GM21825 (cell line): ENCODE data around the gene NUBP2.
A peak's percentile ranks its signal among the peaks of the same experiment; 100 is the strongest.

Experiments used
- ATAC-seq: cut with Tn5 transposase; IDR thresholded peaks from one replicate; pipeline ENCODE4 v1.9.1; 2021; ENCODE audit warnings: mild to moderate bottlenecking, moderate library complexity; ENCODE audit not compliant: unreplicated experiment

The NUBP2 gene

DNA sequence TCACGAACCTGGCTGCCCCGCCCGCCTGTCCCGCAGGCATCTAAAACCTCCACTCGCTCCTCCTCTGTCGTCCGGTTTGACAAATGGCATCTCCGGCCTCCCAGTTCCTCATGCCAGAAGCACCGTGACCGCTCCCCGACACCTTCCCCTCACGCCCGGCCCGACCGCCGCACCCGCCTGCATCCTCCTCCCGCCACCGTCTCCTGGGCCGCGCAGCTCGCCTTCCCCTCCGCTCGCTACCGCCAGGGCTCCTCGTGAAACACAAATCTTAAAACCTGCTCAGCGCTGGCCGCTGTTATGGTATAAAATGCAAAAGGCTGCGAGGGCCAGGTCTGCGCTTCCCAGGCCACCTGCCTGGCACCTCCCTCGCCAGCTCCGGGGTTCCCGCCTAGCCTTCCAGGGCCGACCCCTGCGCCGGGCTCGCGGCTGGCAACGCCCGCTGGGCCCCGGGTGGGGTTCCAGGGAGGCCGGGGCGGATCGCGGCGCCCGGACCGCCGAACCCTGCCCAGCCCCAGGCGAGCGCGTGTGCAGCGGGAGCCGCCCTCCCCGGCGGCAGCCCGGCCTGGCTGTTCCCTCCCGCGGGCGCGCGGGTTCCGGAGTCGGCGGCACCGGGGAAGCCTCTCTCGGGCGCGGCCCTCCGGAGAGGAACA lies 877 bp upstream of the NUBP2 start:
- peak; percentile 2 for ATAC-seq

DNA sequence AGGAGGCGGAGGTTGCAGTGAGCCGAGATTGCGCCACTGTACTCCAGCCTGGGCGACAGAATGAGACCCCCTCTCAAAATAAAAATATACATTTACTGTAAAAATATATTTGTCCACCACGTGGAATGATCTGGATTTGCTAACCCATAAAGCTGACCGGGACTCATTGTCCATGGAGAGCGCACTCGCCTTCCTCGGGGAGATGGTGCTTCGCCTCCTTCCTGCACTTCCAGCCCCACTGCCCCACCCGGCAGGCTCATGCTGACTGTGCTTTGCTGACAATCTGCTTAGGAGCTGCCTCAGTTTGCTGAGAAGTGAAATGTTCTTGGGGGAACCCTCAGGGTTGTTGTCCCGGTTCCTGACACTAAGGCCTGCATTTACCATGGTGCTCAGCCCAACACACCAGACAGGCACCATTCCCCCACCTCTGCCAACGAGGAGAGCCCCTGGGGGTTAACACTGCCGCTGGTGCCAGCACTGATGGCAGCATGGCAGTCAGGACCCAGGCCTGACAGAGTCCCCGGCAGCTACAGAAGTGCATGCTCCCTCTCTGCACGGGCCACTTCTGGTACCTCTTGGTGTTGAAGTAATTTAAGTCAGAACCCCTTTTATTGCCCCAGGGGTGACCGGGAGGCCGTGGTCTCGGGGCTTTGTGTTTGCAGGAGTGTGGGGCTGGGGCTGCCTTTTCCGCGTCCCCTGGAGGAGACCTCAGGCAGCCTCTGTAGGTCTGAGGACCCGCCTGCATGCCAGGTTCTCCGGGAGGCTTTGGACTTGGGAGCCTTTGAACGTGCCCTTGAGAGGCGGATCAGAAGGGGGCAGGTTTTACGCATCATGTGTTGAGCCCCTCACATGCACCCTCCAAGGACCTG lies 2.5 kb downstream of the NUBP2 start:
- no peak for ATAC-seq

DNA sequence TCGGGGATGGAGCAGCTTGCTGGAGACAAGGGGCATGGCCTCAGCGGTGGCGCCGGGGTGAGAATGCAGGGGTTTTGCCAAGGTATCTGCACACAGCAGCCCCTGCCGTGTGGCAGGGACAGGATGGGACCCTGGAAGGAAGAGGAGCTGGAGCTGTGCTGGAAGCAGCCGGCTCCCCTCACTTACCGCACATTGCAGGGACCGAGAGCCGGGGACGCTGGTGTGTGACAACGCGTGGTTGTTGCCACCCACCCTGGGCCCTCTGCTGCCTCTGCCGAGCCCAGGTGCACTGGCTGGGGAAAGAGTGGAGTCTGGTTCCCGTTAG lies 3.0 kb downstream of the NUBP2 start:
- ATAC-seq, result no peak

DNA sequence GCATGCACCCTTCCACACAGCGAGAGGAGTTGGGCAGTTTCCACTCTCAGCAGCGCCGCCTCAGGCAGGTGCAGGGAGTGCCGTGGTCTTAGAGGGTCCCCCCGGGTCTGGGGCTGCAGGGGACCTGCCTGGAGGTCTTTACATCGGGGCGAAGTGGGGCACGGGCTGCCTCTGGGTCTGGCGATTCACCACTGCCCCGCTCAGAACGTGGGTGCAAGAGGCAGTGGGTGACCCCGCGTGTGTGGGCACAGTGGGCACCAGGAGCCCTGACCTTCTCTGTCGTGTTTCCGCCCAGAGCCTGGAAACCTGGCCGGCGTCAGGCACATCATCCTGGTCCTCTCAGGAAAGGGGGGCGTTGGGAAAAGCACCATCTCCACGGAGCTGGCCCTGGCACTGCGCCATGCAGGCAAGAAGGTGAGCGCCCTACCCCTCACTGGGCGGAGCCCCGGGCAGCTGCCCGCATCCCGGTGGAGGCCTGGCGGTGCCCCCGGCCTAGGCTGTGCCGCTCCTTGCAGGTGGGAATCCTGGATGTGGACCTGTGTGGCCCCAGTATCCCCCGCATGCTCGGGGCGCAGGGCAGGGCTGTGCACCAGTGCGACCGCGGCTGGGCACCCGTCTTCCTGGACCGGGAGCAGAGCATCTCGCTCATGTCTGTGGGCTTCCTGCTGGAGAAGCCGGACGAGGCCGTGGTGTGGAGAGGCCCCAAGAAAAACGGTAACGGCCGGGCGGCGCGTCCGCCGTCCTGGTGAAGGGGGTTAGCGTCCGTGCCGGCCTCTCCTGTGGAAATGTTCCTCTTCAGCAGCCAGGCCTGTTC lies 3.7 kb downstream of the NUBP2 start:
- no peak for ATAC-seq

DNA sequence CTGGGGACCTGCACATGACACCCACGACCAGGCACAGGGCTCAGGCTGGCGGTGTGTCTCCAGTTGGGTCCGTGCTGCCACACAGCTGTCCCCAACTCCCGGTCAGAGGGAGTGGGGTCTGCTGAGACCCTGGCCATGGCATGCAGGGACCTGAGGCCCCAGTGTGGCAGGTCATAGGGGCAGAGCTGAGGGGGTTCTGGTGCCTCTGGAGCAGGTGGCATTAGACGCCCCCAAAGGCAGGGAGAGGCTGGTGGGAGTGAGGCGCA lies 4.2 kb downstream of the NUBP2 start:
- no peak for ATAC-seq

DNA sequence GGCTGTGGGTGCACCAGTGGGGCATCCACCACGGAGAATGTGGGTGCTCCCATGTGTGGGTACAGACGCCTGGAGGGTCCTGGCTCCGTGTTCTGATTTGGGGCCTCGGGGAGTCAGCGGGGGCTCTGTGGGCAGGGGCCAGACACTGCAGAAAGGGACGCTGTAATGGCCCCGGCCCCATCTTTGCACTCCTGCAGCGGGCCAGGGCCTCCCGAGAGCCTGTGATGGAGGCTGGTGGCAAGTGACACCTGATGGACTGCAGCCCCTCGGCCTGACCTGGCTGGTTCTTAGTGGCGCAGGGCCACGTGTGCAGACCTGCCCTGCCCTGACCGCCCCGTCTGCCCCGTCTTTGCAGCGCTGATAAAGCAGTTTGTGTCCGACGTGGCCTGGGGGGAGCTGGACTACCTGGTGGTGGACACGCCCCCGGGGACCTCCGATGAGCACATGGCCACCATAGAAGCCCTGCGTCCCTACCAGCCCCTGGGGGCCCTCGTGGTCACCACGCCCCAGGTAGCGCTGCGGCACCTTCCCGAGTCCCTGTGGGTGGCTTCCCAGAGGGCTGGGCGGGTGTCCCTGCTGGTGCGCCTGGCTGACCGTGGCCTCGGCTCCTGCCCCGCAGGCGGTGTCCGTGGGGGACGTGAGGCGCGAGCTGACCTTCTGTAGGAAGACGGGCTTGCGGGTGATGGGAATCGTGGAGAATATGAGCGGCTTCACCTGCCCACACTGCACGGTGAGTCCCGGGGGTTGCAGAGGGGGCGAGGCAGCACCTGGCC lies 4.7 kb downstream of the NUBP2 start:
- no peak for ATAC-seq

DNA sequence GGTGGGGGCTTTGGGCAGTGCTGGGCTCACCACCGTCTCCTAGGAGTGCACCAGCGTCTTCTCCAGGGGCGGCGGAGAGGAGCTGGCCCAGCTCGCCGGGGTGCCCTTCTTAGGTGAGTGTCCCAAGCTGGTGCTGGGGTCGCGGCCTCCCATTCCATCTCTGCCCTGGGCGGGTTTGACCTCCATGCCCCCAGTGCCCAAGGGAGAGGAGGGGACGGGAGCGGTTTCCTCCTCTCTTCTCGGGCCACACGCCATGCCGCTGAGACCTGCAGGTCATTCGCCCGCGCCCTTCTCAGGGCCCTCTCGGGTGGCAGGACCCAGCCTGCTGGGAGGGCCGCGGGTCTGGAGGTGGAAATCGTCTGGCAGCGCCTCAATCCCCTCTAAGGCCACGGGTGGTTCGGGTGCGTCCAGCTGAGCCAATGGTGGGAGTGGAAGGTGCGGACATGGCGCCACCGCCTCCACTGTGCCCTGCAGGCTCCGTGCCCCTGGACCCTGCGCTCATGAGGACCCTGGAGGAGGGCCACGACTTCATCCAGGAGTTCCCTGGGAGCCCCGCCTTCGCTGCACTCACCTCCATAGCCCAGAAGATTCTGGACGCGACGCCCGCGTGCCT lies 5.4 kb downstream of the NUBP2 start:
- ATAC-seq, result no peak

DNA sequence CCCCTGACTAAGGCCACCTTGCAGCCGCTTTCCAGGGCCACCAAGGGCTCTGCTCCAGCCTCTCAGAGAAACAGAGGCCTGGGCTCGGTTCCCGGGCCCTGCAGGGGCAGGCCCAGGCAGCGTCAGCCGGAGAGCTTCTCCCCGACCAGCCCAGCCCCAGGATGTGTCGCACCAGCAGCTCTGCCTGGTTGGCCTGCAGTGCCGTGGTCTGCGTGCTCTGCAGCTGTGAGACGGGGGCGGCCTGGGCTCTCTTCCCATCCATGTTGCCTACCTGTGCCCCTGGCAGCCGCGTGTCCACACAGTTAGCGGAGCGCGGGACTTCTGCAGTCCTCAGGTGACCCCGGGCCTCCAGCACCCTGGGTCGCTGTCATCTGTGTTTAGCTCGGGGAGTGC lies 5.9 kb downstream of the NUBP2 start:
- no peak for ATAC-seq

DNA sequence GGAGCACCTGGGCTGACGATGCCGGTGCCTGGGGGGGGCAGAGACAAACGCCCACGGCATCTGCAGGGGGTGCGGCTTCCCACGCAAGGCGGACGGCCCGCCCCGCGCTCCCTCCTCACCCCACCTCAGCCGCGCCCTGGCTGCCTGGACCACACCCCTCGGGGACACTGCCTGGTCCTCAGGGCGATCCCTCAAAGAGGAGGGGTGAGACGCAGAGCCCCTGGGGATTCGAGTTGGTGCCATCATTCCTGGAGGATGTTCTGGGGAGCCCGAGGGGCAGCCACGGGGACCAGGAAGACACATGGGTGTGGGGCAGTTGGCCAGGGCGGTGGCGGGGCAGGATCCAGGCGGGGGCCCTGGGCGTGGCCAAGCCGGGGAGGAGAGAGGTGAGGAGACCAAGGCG lies 6.9 kb downstream of the NUBP2 start:
- ATAC-seq, result no peak

DNA sequence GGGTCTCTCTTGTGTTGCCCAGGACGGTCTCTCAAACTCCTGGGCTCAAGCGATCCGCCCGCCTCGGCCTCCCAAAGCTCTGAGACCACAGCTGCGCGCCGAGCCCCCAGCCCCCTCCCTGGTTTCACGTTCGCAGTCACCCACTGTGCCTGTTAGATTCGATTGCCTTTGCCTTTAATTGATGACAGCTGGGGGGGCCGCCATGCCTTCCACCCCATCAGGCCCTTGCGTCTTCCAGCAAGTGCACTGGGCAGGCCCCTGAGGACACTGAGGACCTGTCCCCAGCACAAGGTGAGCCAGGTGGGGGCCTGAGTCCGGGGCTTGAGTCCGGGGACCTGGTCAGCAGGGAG lies 7.5 kb downstream of the NUBP2 start:
- no peak for ATAC-seq

DNA sequence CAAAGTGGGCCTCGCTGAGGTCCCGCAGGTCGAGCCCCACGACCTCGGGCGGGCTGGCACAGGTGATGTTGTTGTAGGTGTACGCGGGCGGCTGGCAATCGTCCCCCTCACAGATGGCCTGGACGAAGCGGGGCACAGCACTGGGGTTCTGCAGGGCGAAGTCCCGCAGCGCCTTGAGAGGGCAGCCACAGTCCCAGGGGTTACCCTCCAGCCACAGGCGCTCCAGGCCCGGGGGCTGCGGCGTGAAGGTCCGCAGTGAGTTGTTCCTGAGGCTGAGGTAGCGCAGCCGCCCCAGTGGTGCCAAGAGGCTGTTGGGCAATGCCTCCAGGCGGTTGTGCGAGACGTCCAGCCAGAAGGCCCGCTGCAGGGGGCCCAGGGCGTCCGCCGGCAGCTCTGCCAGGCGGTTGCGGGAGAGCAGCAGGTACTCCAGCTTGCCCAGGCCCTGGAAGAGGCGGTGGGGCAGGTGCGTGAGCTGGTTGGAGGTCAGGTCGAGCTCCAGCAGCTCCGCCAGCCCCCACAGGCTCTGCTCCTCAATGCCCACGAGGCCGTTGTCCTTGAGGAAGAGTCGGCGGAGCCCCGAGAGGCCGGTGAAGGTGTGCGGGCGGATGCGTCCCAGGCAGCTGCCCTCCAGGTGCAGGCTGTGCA lies 8.0 kb downstream of the NUBP2 start:
- ATAC-seq, result no peak

DNA sequence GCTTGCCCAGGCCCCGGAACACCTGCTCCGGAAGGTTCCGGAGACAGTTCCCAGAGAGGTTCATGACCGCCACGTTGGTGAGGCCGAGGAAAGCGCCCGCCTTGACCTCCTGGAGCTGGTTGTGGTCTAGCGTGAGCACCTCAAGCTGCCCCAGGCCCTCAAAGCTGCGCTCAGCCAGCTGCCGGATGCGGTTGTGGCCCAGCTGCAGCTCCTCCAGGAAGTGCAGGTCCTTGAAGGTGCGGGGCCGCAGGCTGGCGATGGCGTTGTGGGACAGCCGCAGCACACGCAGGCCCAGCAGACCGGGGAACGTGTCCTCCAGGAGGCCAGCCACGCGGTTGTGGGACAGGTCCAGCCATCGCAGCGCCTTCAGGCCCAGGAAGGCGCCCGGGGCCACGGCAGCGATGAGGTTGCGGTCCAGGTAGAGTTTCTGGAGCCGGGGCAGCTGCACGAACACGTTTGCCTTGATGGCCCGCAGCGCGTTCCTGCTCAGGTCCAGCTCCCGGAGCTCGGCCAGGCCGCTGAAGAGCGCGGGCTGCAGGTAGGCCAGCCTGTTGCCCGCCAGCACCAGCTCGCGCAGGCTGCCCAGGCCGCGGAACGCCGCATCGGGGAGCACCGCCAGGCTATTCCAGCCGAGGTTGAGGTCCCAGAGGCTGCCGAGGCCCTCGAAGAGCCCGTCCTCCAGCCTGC lies 8.6 kb downstream of the NUBP2 start:
- no peak for ATAC-seq

DNA sequence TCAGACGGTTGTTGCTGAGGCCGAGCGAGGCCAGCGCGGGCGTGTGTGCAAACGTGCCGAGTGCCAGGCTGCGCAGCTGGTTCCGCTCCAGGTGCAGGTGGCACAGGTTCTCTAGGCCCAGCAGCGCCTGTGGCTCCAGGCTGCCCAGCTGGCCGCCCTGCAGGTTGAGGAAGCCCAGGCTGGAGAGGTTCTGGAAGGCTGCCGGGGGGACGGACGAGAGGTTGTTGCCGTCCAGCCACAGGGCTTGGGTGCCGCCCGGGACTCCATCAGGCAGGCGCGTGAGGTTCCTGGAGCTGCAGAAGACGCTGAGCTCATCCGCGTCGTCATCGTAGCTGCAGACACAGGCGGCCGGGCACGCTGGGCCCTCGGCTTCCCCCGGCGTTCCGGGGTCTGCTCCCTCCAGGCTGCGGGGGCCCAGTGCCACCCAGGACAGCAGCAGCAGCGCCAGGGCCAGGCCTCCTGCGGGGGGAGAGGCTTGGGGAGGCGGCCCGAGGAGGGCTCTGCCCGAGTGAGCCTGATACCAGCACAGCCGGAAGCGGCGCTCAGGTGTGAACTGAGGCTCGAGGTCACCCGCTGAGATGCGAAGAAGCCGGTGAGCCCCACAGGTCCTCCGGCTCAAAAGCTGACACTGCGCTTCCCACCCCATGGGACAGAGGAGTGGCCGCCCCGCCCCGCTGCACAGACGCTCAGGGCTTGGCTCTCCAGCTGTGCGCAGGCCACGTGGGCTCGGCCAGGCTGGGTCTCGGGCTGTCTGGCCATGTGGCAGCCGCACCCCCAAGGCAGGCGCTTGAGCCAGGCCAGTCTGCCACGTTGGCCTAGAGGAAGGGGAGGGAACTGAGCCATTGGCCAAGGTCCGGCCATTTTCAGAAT lies 9.4 kb downstream of the NUBP2 start:
- ATAC-seq, result no peak

DNA sequence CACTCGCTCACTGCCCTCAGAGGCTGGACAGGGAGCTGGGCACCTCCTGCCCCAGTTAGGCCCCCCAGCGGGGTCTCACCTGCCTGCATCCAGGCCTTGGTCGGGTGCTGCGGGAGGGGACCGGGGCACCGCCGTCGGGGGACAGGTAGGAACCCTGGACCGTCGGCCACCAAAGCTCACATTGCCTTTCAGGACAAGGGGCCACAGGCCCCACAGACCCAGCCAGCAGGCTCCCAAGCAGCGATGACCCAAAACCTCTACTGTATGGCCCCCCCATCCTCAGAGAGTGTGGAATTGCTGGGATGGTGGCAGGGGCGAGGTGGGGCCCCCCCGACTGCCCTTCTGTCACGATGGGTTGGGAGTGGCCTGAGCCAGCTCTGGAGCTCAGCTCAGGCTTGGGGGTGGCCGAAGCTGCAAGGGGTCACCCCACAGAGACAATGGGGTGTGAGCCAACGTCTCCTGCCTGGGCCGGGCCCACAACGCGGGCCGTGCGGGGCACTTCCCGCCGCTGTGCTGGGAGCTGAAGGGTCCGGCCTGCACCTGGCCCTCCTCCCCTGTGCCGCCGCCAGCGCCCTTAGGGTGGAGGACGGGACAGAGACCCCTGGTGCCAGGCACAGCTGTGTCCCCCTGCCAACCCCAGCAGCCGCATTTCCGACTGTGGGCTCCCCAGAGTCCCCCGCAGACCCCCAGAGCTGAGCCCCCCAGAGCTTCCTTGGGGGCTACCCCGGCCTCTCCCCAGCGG lies 10.2 kb downstream of the NUBP2 start:
- no peak for ATAC-seq

DNA sequence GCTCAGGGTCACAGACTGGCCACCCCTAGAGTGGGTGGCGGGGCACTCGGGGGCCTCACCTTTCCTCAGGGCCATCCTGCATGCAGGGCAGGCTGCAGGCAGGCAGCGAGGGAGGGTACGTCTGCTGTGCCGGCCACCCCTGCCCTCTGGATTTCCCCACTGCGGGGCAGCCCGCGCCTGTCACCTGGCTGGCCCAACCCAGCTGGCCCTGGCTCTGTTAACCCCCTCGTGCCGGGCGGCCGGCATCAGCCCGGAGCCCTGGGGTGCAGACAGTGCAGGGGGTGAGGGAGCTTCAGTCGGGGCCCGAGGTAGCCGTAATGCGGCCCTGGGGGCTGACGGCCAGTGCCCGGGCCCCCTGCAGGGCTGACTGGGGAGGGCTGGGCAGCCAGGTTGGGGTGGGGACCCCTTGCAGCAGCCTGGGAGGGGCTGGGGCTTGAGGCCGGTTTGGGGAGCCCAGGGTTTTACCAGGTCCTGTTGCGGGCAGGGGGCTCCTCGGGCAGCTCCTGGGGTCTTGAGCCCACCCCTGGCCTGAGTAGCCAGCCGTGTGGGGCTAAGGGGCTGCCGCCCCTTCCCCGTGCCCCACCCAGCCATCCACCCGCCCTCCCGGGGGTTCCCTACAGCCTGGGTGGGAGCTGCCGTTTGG lies 10.9 kb downstream of the NUBP2 start, which contains the start of gene IGFALS:
Gene IGFALS, minus strand, starts transcription at position 128 of the 643 bp plus-strand sequence. Its CDS starts 53 bp downstream, at position 75.
- no peak for ATAC-seq

DNA sequence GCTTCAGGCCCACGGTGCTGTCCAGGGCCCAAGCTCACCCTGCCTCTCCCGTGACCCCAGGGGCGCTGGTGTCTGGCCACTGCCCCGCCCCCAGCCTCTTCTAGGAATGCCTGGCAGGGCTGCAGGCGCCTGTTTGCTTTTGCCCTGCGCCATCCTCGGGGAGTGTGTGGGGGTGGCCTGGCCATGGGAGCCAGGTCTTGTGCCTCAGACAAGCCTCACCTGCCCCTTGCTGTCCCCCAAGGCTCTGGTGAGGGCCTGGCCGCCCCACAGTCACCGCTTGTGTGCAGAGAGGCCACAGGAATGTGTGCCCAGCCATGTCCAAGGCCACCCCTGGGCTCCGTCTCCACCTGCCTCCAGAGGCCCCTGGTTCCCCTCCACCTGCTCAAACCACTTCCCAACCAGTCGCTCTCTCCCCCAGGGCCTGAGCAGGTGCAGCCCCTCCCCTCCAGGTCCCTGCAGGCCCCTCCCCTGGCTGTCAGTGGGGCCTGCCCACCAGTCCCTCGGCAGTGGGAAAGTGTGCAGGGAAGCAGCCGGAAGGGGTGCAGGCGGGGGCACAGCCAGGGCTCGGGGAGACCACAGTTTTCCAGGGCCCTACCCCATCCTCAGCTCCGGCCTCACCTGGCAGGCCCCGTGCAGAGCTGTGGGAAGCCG lies 11.6 kb downstream of the NUBP2 start:
- ATAC-seq, result no peak
